DMS79 (cell line): ENCODE data around the gene SFXN2.
"Not testable (repeated sequence)": the region's sequence is repeated elsewhere in the genome, so short reads cannot be mapped to it uniquely, and the experiment has no call there.

Experiments used
- DNase-seq: peaks from one replicate; lab custom pipeline; 2025; lab: John Stamatoyannopoulos, UW

The SFXN2 gene

GRCh38 chr10:102681696-102682095 is 32.7 kb upstream of the SFXN2 start:
- DNase-seq, result no peak

GRCh38 chr10:102682416-102682815 is 32.0 kb upstream of the SFXN2 start:
- DNase-seq, result no peak

GRCh38 chr10:102682981-102683380 is 31.5 kb upstream of the SFXN2 start:
- no peak for DNase-seq

GRCh38 chr10:102683736-102684135 is 30.7 kb upstream of the SFXN2 start:
- no peak for DNase-seq

- no peak for DNase-seq
Measured at GRCh38 chr10:102691285-102692066, 23.0 kb upstream of the SFXN2 start.

- not testable (repeated sequence) for DNase-seq
Measured at GRCh38 chr10:102695401-102695800, 19.0 kb upstream of the SFXN2 start.

- no peak for DNase-seq
Measured at GRCh38 chr10:102696736-102697135, 17.7 kb upstream of the SFXN2 start.

GRCh38 chr10:102698894-102699293 is 15.5 kb upstream of the SFXN2 start:
- no peak for DNase-seq

GRCh38 chr10:102701272-102701671 is 13.2 kb upstream of the SFXN2 start:
- no peak for DNase-seq

- DNase-seq, result no peak
Measured at GRCh38 chr10:102701796-102702195, 12.6 kb upstream of the SFXN2 start.

- DNase-seq, result no peak
Measured at GRCh38 chr10:102702742-102703141, 11.7 kb upstream of the SFXN2 start.

GRCh38 chr10:102704915-102705314 is 9.5 kb upstream of the SFXN2 start:
- no peak for DNase-seq

- DNase-seq, result no peak
Measured at GRCh38 chr10:102705531-102705930, 8.9 kb upstream of the SFXN2 start.

GRCh38 chr10:102710609-102711008 is 3.8 kb upstream of the SFXN2 start:
- no peak for DNase-seq

GRCh38 chr10:102712089-102712488 is 2.3 kb upstream of the SFXN2 start:
- no peak for DNase-seq

GRCh38 chr10:102712843-102713538 is 1.4 kb upstream of the SFXN2 start:
- no peak for DNase-seq

- no peak for DNase-seq
Measured at GRCh38 chr10:102713539-102713813, 960 bp upstream of the SFXN2 start.

- DNase-seq, result peak; percentile 87
Measured at GRCh38 chr10:102713814-102714620, 419 bp upstream of the SFXN2 start, which contains the start of gene ARL3. Gene ARL3 (minus strand): TSS chr10:102714397. CDS start chr10:102714275, 122 bp downstream.

GRCh38 chr10:102715880-102716279 is 1.4 kb downstream of the SFXN2 start:
- no peak for DNase-seq

- DNase-seq, result not testable (repeated sequence)
Measured at GRCh38 chr10:102716900-102717565, 2.6 kb downstream of the SFXN2 start.

GRCh38 chr10:102718220-102718619 is 3.8 kb downstream of the SFXN2 start:
- DNase-seq, result no peak

- DNase-seq, result no peak
Measured at GRCh38 chr10:102720337-102720736, 5.9 kb downstream of the SFXN2 start.
